ENCODE measurements around the gene PRKN.
"Not testable (repeated sequence)": the region's sequence is repeated elsewhere in the genome, so short reads cannot be mapped to it uniquely, and the experiment has no call there.

PRKN gene

DNA sequence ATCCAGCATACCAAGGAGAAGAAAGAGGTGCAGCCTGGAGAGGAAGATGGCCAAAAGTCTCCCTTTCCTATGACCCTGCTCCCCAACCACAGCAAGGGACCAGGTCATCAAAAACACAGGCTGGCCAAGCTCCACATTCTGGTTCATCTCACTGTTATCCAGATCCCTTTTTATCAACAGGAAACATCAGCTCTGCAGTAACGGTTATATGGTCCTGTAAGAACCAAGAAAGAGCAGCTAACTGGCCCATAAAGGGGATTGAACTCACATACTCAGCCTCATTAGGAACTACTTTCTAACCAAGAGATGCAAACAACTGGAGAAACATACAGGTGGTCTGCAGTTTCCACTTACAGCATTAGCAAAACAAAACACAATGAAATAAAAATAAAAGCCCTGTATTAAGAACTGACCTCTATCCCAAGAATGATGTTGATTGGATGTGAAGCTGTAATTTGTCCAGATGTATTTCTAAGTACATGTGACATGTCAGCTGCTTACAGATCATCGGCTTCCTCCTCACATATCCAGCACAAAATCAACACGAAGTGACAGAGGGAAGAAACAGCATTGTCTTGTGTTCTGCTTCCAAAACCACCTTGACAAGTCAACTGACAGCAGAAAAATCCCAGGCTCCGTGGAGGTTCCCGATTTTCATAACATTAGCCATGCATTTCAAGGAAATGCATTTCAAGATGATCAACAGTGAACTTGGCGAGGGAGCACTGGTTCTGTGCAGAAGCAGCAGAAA, 896.5 kb downstream of the PRKN start:
- no peak for DNase-seq

DNA sequence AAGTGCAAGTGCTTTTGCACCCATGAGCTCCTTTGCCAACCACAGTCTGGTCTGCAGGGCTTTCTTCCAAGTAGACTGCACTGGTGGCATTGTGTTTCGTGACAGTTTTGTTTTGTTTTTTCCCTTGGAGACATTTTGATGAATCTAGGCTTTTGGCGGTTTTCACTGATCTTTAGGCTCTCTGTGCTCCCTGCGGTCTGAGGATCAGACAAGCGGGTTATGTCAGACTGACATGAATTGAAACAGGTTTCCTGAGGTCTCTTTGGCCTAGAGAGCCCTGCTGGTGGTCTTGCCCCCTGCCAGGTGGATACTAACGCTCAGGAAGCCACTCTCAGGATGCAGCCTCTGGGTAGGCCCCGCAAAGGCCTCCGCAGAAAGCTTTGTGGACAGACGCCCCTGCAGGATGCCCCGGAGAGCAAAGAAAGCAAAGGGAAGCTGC, 898.3 kb downstream of the PRKN start:
- DNase-seq: peak; percentile 19

DNA sequence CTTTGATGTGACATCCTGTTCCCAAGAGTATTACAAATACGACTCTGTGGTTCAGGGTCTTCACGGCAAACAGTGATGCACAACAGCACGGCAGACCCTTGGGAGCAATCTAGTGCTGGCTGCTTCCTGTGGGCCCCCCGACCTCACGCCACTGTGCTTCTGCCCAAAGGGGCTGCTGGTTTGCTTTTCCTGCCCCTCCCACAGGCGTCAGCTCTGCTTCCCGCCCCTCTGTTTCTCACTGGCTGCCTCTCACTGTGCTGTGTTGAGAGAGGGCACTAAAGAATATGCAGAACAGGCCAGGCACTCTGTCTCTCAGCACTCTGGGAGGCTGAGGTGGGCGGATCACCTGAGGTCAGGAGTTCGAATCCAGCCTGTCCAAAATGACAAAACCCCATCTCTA, 899.2 kb downstream of the PRKN start:
- DNase-seq: no peak

DNA sequence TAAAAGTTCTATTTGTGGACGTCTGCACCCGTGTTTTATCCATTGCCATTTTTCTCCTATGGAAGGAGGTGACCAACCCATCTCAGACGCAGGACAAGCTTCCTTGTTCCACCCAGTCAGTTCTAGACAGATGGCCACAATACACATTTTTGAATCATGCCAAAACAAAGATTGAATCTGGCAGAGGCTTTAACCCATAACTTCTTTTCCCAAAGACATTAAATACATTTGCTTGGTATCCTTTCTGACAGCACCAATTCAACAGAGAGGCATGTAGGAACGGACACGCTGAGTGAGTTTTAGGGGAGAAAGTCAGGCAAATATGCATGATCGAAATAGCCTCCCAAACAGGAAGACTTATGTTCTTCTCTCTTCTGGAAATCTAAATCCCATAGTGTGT, 901.1 kb downstream of the PRKN start:
- no peak for DNase-seq

DNA sequence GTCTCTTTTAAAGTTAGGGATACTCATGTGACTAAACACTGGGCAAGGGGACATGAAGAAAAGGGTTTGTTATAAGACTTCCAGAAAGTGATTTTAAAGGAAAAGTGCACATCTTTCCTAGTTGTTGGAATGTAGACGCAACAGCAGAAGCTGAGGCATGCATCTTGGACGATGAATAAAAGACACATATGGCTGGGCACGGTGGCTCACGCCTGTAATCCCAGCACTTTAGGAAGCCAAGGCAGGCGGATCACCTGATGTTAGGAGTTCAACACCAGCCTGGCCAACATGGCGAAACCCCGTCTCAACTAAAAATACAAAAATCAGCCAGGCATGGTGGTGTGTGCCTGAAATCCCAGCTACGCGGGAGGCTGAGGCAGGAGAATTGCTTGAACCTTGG, 905.4 kb downstream of the PRKN start:
- not testable (repeated sequence) for DNase-seq

DNA sequence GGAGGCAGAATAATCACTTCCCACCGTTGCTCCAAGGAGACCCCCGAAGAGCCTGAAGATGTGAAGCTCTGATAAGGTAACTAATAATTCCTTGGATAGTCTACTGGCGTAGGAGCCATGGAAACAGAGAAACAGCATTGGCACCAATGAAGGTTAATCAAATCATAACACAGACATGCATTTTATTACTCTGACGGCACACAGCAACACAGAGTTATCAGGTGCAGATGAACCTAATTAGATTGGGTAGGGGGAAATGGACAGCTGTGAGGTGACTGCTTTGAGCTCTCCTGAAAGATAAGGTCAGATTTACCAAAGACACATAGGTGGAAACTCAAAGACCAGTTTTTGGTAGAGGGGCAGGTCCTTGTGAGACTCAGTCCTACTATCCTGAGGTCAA, 909.7 kb downstream of the PRKN start:
- DNase-seq: no peak

DNA sequence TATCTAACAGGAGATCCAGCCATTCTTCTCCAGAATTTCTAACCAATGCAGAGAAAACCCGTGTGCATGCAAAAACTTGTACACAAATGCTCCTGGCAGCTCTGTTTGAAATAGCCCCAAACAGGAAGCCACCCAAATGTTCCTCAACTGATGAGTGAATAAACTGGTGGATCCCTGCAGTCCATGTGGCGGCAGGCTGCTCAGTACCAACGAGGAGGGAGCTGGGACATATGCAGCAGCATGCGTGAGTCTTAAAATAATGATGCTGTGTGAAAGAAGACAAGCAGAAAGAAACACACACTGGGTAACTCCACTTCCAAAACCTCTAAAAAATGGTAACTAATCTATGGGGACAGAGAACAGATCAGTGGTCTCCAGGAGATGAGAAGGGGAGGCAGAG, 911.6 kb downstream of the PRKN start:
- no peak for DNase-seq

DNA sequence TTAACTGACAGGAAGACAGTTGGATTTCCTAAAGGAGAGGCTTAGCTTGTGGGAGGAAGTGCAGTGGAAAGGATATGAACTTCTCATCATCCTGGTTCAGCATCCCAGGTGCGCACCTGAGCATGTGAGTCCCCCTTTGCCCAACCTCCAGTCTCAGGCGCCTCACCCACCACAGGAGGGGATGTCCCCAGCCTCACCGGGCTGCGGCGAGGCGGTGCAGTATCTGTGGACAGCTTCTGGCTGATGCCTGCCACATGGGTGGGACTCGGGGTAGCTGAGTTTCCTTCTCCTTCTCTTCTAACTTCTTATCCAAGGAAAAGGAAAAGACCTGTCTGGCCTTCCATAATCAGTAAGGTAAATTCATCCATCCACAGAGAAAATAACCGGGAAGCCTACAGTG, 914.4 kb downstream of the PRKN start:
- DNase-seq: no peak

DNA sequence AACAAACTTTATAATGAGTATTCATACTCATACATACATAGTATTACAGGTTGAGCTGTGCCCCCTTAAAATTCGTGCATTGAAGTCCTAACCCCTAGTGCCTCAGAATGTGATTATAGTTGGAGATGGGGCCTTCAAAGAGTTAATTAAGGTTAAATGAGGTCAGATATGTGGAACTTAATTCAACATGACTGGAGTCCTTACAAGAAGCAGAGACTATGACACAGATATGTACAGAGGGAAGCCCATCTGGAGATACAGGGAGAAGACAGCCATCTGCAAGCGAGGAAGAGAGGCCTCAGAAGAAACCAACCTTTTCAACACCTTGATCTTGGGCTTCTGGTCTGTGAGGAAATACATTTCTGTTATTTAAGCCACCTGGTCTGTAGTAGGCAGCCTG, 917.6 kb downstream of the PRKN start:
- DNase-seq: no peak

DNA sequence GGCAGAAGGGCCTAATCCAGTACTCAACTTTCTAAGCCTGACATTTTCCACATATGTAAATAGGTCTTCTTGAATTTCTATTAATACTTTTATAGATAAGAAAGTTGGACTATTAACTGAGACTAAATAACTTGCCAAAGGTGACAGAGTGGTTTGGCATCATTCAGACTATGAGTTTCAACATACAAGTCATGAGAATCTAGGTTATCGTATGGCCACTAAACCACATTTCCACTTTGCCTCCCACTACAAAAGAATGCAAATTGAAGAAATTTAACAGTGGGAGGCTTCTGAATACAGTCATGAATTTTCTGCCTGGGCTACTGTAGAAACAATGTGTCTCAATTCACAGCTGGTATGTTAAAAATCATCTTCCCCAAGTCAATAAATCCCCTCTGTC, 922.7 kb downstream of the PRKN start:
- DNase-seq: no peak

DNA sequence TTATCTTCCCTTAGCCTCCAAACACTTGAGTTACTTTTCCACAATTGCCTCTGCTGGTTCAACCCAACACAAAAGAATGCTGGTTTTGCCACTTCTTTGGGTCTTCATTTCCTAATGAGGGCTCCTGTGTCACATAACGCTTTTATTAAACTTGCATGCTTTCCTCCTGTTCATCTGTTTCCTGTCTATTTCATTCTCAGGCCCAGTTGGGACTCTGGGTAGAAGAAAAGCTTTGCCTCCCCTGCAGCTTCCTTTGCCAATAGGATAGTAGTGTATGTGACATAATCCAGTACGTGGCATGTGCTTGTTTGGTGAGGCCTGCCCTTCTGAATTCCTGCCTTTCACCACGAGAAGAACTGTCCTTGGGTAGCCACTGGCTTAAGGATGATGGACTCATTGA, 924.4 kb downstream of the PRKN start:
- no peak for DNase-seq

DNA sequence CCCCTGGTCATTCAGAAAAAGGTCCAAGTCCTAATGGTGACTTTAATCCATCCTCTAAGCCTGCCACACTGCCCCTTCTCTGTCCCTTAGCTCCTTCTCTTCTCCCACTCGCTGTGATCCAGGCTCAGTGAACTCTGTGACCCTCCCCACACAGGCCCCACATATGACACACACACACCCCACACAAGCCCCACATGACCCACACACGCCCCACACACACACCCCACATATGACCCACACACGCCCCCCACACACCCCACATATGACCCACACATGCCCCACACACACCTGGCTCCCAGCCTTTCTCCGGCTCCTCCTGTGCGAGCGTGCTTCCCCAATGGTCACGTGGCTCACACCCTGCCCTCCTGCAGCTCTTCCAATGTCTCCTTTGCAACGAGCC, 925.3 kb downstream of the PRKN start:
- DNase-seq: no peak

DNA sequence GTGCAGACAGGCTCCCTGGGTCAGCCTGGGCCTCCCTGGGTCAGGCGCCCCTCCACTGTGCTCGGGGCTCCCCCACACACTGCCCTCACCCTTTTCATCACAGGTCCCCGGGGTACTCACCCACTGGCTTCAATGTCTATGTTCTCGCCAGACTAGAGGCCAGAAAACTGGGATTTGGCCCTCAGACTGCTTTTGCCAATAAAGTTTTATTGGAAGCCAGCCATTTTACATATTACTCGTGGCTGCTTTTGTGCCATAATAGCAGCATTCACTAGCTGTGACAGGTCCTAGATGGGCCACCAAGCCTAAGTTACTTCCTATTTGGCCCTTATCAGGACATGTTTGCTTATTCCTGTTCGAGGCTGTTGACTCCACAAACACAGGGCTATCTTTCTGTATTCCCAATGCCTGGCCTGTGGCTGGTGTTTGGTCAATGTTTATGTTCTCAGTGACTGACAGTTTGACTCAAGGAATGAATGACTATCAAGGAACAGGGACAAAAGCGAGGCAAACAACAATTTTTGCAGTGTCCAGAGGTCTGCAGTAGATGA, 928.6 kb downstream of the PRKN start:
- no peak for DNase-seq

DNA sequence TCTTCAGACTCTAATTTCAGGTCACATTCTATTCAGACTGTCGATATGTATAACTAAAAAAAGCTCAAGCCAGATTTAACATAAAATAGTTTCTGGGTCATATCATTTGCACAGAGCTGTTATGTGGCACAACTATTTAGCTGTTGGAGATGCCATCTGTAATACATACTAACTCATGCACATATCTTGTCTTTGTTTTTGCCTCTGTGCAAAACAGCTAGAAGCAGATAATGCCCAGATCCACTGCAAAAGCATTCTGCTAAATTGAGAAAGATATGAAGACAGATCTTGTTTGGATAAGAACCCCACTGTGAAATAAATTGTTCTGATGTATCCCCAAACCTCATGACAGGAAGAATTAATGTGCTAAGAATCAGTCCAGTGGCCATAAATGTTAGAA, 930.9 kb downstream of the PRKN start:
- DNase-seq: no peak

DNA sequence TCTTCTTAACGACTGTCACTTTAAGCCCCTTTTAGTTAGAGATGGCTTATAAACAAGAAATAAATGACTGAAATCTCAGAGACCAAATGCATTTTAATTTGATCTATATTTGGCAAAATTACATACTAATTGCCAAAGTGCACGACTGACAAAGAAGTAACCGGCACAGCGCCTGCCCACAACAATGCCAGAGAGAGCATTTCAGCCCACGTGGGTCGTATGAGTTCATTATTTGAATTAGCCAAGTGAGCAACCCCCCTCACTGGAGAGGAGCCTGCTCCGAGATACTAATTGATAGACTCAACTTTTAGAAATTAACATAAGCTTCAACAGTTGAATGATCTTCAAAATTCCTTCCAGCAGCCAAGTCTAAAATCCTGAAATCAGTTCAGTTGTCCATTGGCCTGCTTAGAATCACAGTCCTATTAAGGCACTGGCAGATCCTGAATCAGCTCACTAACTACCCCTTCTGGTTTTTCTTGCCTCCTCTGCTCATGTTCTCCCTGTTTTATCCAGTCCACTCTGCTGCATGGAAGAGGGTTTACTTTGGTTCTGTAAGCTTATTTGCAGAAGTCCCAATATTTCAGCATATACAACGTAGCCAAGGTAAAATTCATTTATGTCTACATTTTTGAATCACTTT, 934.6 kb downstream of the PRKN start:
- no peak for DNase-seq

DNA sequence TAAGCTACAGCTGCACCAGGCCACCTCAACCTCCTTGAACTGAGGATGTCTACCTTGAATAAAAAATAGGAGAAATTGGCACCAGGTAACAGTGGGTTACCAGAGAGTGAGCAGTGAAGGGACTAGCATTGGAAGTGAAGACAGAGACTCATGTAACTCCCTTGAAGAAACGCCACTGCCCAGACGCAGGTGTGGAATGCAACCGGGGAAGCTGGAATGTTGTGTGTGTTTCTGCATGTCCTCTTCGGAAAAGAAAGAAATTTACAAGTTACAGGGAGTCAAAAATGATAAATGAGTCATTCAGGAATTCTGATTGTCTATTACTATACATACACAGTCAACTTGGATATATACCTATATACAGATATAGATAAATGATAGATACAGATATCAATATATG, 939.0 kb downstream of the PRKN start:
- DNase-seq: no peak

DNA sequence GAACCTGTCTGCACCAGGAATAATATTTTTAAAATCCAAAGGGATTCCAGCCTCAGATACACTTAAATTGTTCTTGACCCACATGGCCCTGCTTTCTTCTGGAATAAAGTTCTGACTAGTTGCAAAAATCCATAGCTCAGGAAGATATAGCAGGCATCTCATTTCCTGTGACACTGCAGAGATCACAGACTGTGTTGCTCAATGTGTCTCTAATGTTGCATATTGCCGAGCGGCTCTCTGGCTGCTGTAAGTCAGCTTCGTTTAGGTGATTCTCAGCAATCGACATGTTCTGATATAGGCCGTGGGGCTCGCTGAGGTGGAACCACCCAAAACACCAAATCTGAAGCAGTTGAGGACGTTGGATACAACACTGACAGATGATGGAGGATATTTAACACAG, 955.4 kb downstream of the PRKN start:
- DNase-seq: no peak

DNA sequence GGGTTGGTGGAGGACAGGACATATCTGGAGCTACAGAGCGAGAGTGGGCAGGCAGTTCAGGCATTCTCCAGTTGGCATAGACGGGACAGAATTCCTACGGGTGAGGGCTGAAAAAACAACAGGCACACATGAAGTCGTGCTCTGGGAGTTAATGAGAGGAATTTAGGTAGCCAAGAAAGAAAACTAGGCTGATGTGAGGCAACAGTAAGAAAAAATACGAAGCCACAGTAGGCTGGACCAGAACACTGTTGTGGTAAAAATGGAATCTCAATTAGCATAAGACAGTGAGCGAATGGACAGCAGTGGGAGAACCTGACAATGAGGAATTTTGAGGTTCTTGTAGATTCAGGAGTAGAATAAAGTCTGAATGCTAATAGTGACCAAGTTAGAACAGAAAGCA, 965.6 kb downstream of the PRKN start:
- no peak for DNase-seq

DNA sequence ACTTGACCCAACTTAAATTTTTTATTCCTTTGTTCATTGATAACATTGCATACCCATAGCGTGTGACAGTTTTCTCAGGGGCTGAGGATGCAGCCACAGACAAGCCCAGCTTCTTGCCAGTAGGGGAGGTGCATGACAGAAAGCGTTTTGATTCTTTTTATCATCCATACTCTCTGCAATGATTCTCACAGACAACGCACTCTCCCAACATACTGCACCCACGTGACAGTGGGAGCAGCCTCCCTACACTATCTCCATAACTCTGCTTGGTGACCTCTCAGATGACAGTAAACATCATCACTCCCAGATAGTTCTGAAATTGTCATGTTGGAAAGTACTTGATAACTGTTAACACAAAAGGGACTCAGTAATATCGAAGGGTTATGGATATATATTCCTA, 972.5 kb downstream of the PRKN start:
- DNase-seq: no peak

DNA sequence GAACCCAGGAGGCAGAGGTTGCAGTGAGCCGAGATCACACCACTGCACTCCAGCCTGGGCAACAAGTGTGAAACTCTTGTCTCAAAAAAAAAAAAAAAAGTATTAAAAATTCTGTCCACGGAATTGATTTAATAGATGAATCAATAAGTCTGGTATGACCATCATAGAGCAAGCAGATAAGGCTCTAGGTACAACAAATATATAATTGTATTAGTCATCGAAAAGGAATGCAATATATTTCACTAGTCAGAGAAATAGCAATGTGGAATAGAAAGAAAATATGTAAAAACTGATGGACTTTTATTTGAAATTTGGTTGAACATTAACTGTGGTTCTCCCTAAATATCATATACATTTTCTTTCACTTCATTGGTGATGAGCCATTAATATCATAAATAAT, 976.9 kb downstream of the PRKN start:
- DNase-seq: no peak

DNA sequence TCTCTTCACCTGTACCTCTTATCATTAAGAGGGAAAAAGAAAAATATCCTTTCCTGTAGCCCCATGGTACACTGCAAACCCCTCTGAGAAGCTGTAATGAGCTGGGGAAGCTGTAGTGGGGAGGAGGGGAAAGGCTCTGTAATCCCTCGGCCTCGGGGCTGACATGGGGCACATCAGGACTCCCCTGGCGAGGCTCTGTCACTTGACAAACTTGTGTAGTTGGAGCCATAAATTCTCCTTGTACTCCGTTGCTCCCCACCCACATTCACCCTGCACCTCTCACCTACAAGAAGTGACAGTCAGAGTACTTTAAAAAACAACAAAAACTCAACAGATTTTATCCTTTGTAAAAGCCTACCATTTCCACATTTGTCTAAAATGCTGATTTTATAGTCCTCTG, 978.0 kb downstream of the PRKN start:
- no peak for DNase-seq

DNA sequence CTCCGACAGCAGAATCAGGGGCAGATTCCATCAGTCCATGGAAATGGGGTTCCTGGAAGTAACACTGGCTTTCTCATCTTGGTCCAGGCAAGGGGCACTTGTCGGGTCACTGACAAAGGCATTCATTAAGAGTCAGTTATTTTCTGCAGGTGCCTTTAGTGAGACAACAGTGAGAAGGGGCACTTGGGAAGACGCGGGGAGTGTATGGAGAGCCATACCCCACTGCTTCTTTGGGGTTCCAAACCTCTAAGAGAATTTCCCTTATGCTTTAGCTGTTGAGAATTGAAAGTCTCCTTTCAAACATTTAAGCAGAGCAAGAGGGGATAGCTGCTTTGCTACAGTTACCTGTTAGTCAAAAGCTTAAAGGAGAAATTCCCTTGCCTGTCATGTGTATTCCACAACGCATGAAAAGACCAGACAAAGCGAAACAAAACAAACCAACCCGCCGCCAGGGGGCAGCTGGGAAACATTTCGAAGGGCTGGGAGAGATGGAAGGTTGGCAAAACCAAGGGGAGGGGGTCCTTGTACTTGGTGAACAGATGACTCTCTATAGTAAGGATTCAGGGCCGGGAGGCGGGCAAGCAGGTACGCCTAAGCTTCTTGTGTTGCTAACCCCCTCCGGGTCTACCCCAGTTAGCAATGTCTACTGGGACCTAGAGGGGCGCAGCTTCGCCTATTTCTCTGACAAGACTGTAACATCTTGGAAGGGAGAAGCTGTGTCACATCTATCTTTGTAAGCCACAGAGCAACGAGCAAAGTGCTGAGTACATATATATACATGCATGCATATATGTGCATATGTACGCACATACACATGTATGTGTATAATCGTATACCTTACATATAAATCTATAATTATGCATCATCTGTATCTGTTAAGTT, 978.8 kb downstream of the PRKN start:
- DNase-seq: peak; percentile 53

DNA sequence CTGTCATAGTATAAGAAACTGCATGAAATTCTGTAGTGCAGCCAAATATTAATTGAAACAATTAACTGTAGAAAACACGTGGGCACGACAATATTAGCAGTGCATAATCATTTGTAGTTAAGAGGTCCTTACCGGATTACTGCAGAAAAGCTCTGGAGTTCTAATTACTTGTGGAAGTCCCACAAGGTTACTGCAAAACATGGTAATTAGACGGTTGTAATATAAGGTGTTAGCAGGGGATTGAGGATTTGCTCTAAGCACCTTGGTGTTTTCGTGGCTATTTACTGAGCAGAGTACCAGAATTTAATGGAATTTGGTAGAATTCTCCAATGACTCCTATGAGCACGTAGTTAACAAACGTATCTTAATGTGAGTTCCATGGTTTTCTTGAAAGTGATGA, 980.1 kb downstream of the PRKN start:
- no peak for DNase-seq

Measured in RPMI8226 (cell line).